GM12874 (cell line): Measurements from ENCODE around the gene TP73.

ENCODE experiments used
- TF ChIP-seq, protein P1 (sequence below): IDR thresholded peaks from 2 replicates; pipeline ENCODE4 v1.5.1; 2011; ENCODE audit warnings: low read depth, mild to moderate bottlenecking, control low read depth, low read length, moderate library complexity; ENCODE audit not compliant: insufficient read depth

Gene TP73

GRCh38 chr1:3651930-3652547 lies at the start of gene TP73:
Gene TP73 (plus strand): TSS chr1:3652516. CDS start chr1:3682366, 29,850 bp downstream.
- TF ChIP-seq, protein P1, sequence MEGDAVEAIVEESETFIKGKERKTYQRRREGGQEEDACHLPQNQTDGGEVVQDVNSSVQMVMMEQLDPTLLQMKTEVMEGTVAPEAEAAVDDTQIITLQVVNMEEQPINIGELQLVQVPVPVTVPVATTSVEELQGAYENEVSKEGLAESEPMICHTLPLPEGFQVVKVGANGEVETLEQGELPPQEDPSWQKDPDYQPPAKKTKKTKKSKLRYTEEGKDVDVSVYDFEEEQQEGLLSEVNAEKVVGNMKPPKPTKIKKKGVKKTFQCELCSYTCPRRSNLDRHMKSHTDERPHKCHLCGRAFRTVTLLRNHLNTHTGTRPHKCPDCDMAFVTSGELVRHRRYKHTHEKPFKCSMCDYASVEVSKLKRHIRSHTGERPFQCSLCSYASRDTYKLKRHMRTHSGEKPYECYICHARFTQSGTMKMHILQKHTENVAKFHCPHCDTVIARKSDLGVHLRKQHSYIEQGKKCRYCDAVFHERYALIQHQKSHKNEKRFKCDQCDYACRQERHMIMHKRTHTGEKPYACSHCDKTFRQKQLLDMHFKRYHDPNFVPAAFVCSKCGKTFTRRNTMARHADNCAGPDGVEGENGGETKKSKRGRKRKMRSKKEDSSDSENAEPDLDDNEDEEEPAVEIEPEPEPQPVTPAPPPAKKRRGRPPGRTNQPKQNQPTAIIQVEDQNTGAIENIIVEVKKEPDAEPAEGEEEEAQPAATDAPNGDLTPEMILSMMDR, result no peak

GRCh38 chr1:3603156-3603555 lies 49.2 kb upstream of the TP73 start:
- TF ChIP-seq, protein P1, result no peak

- TF ChIP-seq, protein P1, result no peak
Observed at GRCh38 chr1:3603571-3604467, 48.5 kb upstream of the TP73 start.

- TF ChIP-seq, protein P1, result no peak
Observed at GRCh38 chr1:3604468-3604974, 47.8 kb upstream of the TP73 start.

DNA sequence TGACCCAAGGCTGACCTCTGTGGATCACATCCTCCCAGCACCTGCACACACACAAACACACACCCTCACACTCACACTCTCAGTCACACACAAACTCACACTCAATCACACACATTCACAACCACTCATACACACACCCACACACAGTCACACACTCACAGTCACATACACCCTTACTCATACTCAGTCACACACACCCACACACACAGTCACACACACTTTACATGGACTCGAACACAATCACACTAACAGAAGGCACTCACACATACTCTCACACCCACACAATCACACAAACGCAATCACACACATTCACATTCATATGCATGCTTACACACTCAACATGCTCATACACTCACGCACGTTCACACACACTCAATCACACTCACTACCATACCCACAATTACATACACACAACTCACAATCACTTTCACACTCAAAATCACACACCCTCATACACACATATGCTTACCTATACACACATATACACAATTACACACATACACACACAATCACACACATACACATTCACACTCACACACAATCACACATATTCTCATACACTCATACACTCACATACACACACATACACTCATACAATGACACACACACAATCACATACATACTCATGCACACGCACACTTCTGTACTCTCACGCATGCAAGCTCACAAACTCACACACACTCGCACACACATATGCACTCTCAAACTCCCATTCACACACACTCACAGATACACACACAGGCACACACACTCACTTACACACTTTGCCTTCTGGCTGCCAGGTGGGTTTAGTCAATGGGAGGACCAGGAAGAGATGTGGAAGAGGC lies 47.1 kb upstream of the TP73 start:
- TF ChIP-seq, protein P1, result no peak

- TF ChIP-seq, protein P1, result no peak
Observed at GRCh38 chr1:3606779-3607702, 45.3 kb upstream of the TP73 start.
